Erythroblast (primary cell): ENCODE data around the gene DMPK.

Experiments used
- GATA1 ChIP-seq: IDR thresholded peaks from 2 replicates; pipeline ENCODE4 v1.6.1; 2011; ENCODE audit warnings: low read depth, mild to moderate bottlenecking, control low read depth, low read length, moderate library complexity
- POLR2A ChIP-seq: IDR thresholded peaks from 2 replicates; pipeline ENCODE4 v1.6.1; 2011; ENCODE audit warnings: mild to moderate bottlenecking, low read length

DNA sequence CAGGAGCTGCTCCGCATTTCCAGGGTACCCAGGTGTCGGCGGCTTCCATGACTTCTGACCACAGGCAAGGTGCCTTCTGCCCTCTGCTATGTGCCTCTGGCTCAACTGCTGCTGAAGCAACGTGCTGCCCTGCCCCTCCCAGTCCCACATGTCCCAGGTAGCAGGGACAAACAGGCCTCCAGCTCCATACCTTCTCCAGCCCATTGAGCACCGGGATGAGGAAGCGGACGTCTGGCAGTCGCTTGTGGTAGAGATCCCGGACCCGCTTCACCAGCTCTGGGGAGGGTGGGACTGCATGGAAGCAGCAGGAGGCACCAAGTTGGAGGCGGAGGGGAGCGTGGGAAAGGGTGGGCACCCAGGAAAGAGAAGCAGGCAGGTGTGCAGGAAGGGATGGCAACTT, 40.9 kb upstream of the DMPK start:
- TF ChIP-seq POLR2A (no peak), GATA1 (no peak)
